Measurements from ENCODE around the gene RPH3AL.

DNA sequence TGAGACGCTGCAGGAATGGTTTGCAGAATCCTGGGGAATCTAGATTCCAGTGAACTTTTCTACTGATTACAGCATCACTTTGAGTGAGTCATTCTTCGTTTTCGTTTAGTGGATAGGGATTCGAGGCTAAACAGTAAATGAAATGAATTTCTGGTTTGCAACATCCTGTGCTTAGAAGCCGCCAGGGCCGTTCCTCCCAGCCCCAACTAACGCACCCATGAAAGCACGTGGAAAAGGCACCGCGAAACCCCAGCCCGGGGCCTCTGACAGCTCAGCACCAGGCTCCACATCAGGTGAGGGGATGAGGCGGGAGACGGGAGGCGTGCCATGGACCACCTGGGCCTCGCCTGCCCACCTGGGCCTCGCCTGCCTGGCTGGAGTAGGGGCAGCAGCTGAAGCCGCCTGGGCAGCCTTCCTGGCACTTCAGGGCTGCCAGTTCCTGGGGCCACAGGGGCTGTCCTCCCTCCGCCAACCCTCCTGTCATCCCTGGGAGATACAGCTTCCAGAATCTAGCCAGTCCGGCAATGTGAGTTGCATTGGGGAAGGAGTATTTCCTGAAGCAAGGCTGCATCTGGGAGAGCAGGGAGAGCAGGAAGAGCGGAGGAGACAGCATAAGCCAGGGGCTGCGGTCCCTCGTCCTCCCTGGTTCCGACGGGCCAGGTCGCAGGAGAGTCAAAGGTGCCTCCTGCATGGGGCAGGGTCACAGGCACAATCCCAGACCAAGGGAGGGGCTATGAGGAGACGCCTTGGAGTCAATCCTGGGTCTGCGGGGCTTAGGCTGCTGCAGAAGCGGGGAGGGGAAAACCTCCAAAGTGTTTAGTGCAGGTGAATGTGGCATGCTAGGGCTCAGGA, 78.4 kb downstream of the RPH3AL start:
- TF ChIP-seq, protein P1, sequence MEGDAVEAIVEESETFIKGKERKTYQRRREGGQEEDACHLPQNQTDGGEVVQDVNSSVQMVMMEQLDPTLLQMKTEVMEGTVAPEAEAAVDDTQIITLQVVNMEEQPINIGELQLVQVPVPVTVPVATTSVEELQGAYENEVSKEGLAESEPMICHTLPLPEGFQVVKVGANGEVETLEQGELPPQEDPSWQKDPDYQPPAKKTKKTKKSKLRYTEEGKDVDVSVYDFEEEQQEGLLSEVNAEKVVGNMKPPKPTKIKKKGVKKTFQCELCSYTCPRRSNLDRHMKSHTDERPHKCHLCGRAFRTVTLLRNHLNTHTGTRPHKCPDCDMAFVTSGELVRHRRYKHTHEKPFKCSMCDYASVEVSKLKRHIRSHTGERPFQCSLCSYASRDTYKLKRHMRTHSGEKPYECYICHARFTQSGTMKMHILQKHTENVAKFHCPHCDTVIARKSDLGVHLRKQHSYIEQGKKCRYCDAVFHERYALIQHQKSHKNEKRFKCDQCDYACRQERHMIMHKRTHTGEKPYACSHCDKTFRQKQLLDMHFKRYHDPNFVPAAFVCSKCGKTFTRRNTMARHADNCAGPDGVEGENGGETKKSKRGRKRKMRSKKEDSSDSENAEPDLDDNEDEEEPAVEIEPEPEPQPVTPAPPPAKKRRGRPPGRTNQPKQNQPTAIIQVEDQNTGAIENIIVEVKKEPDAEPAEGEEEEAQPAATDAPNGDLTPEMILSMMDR (IDR thresholded peaks at IDR 0.05): no peak
- no peak for TF ChIP-seq POLR2A (IDR thresholded peaks at IDR 0.05)

Measured in testis (tissue), 2 donors.